BJ (cell line): ENCODE data around the gene SPIN2B. TPM values are rescaled to one million over a fixed set of nuclear protein-coding genes. Genes with fewer than 3 reads are reported as not detected.
"Not testable (repeated sequence)": the region's sequence is repeated elsewhere in the genome, so short reads cannot be mapped to it uniquely, and the experiment has no call there.

Source experiments
- CTCF ChIA-PET: fragments of 350-600 bp; formaldehyde crosslinking; extraction: SDS; loops from one replicate; lab custom pipeline; 2021; ENCODE audit warnings: antibody characterized with exemption, inconsistent platforms; lab: Yijun Ruan, JAX
- POLR2A ChIA-PET: fragments of 300-600 bp; sonication (Branson Sonifier 250); formaldehyde crosslinking; extraction: SDS; loops from one replicate; lab custom pipeline; 2021; ENCODE audit warnings: antibody characterized with exemption; lab: Charles Lee
- DNase-seq: peaks from one replicate; pipeline ENCODE4 v3.0.0-alpha.2; 2011; ENCODE audit warnings: low read depth
- H3K27me3 ChIP-seq: 2 replicates; pipeline ENCODE4 v1.6.0; 2011; ENCODE audit warnings: low read length; ENCODE audit not compliant: control insufficient read depth, insufficient read depth
- H3K36me3 ChIP-seq: 2 replicates; pipeline ENCODE4 v1.5.1; 2011; ENCODE audit warnings: low read length; ENCODE audit not compliant: control insufficient read depth, insufficient read depth
- H3K4me3 ChIP-seq: 2 replicates; pipeline ENCODE4 v1.5.1; 2011; ENCODE audit warnings: low read depth, mild to moderate bottlenecking, control low read depth, low read length
- polyA minus RNA-seq: library from RNA; depleted of rRNA, polyadenylated mRNA; stranded (reverse); fragments of >200 nt; gene quantifications from 2 replicates; pipeline ENCODE4 v1.2.3, GENCODE V29; 2011; rRNA and poly(A)+ RNA removed
- polyA plus RNA-seq: library from polyadenylated mRNA; depleted of rRNA; stranded (reverse); fragments of >200 nt; gene quantifications from 2 replicates; pipeline ENCODE4 v1.2.3, GENCODE V29; 2011; rRNA removed
- TF ChIP-seq, protein P1 (sequence below): IDR thresholded peaks from 2 replicates; pipeline ENCODE4 v1.5.1; 2011; ENCODE audit warnings: low read depth, mild to moderate bottlenecking, control low read depth, inconsistent platforms, low read length, moderate library complexity; ENCODE audit not compliant: insufficient read depth

The SPIN2B gene
- polyA plus RNA-seq (5.8 and 8.8 TPM in 2 replicates), polyA minus RNA-seq (4.2 and 5.3 TPM in 2 replicates)

DNA sequence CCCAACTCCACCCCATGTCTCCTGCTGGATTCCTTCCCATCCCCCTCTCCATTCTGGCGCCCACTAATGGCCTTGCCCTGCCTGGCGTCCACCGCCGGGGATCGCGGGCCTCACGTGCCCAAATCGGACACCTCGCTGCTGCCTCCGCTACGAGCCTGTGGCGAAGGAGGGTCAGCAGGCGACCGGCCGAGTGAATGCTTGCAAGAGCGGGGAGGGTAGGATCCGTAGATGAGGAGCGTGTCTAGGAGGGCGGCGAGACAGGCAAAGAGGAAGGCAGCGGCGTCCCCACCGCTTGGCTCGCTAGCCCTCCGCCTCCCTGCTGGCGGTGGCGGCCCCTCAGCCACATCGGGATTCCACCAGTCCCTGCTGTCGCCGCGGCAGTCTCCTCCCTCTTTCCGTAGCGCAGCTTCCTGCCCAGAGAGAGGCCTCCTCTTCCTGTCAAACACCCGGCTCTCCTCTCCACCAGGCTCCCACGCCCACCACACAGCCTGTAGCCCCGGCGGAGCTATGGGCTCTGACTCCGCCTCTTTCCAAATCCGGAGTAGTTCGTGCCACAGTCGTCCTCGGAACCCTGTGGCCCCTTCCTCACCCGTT, at the start of gene SPIN2B:
Gene SPIN2B (minus strand): TSS at position 387 of the 594 bp plus-strand sequence.
- Histone ChIP-seq H3K4me3 (peak within 1 kb of the TSS; percentile 71), H3K27me3 (no peaks in the 10 kb centered on the region), H3K36me3 (no peaks in the 10 kb centered on the region)
- DNase-seq = peak; percentile 22
- CTCF ChIA-PET = no interaction called here
- POLR2A ChIA-PET = no interaction called here
- TF ChIP-seq, protein P1, sequence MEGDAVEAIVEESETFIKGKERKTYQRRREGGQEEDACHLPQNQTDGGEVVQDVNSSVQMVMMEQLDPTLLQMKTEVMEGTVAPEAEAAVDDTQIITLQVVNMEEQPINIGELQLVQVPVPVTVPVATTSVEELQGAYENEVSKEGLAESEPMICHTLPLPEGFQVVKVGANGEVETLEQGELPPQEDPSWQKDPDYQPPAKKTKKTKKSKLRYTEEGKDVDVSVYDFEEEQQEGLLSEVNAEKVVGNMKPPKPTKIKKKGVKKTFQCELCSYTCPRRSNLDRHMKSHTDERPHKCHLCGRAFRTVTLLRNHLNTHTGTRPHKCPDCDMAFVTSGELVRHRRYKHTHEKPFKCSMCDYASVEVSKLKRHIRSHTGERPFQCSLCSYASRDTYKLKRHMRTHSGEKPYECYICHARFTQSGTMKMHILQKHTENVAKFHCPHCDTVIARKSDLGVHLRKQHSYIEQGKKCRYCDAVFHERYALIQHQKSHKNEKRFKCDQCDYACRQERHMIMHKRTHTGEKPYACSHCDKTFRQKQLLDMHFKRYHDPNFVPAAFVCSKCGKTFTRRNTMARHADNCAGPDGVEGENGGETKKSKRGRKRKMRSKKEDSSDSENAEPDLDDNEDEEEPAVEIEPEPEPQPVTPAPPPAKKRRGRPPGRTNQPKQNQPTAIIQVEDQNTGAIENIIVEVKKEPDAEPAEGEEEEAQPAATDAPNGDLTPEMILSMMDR = peak; percentile 35; the same call in 1 of the 2 replicates

DNA sequence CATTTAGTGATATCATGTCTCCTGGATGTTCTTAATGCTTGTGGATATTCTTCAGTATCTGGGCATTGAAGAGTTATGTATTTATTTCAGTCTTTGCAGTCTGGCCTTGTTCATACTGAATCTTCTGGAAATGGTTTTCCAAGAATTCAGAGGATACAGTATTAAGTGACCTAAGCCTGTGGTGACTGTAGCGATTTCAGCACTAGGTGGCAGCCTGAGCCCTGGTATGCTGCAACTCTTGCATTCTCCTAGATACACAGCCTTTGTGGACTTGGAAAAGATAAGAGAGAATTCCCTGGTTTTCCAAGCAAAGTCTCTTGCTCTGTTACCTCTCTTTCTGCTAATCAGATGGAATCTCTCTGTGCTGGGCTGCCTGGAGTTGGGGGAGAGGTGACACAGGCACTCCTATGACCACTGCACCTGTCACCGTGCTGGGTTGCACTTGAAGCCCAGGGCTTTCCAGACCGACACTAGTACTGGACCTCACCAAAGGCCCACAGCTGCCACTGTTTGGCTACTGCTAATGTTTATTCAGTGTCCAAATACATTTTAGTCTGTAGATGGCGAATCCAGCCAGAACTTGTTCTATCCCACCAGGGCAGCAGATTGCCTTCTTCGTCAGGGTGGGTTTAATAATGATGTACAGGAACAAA, 35.2 kb upstream of the SPIN2B start:
- Histone ChIP-seq H3K27me3 (no peaks in the 10 kb centered on the region), H3K4me3 (no peak overlapping the region), H3K36me3 (no peaks in the 10 kb centered on the region)
- ChIA-PET POLR2A (no interaction called here), CTCF (interaction anchor here (0.8 kb wide), 1 partner anchor 24 kb away, joined by 3 read pairs; no protein-coding TSS in a partner anchor)
- TF ChIP-seq, protein P1 = peak; percentile 48
- no peak for DNase-seq

DNA sequence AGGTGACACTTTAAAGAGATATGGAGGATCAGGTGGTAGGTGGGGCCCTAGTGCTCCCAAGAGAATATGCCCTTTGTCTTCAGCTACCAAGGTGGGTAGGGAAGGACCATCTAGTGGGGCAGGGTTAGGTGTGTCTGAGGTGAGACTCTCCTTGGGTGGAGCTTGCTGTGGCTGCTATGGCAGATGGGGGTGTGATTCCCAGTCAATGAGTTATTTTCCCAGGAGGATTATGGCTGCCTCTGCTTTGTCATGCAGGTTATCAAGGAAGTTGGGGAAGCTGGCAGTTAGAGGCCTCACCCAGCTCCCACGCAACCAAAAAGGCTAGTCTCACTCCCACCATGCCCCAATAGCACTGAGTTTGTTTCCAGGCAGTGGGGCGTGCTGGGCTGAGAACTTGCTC, 33.8 kb upstream of the SPIN2B start:
- CTCF ChIA-PET = no interaction called here
- no peak for DNase-seq
- Histone ChIP-seq H3K27me3 (no peaks in the 10 kb centered on the region), H3K4me3 (no peak overlapping the region), H3K36me3 (no peaks in the 10 kb centered on the region)
- POLR2A ChIA-PET = no interaction called here
- TF ChIP-seq, protein P1 = no peak

DNA sequence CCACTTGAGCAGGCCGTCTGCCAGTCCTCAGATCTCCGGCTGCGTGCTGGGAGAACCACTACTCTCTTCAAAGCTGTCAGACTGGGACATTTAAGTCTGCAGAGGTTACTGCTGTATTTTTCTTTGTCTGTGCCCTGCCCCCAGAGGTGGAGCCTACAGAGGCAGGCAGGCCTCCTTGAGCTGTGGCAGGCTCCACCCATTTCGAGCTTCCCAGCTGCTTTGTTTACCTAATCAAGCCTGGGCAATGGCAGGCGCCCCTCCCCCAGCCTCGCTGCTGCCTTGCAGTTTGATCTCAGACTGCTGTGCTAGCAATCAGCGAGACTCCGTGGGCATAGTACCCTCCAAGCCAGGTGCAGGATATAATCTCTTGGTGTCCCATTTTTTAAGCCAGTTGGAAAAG, 30.9 kb upstream of the SPIN2B start:
- H3K36me3 ChIP-seq, DNase-seq, H3K4me3 ChIP-seq, H3K27me3 ChIP-seq, CTCF ChIA-PET, POLR2A ChIA-PET: not testable (repeated sequence)

DNA sequence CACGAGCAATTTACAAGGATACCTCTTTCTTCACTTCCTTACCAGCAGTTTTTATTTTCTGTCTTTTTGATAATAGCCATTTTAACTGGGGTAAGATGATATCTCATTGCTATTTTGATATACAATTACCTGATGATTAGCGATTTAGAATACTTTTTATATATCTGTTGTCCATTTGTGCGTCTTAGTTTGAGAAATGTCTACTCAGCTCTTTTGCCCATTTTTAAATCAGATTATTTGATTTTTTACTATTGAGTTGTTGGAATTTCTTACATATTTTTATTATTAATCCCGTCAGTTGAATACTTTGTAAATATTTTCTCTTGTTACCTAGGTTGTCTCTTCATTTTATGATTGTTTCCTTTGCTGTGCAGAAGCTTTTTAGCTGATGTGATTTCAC, 17.3 kb upstream of the SPIN2B start:
- ChIA-PET CTCF (no interaction called here), POLR2A (no interaction called here)
- Histone ChIP-seq H3K4me3 (no peak overlapping the region), H3K36me3 (no peaks in the 10 kb centered on the region), H3K27me3 (no peaks in the 10 kb centered on the region)
- TF ChIP-seq, protein P1 = no peak
- DNase-seq = no peak
